ENCODE measurements around the gene EIF3L. TPM values are rescaled to one million over a fixed set of nuclear protein-coding genes. Genes with fewer than 3 reads are reported as not detected.
A peak's percentile ranks its signal among the peaks of the same experiment; 100 is the strongest.

EIF3L gene
- total RNA-seq, 1 experiment from 2014 or later: 219 TPM

- DNase-seq (ENCODE audit: low spot score): no peak
These were observed 55.6 kb downstream of the EIF3L start for GRCh38 chr22:37904572-37905533.

DNA sequence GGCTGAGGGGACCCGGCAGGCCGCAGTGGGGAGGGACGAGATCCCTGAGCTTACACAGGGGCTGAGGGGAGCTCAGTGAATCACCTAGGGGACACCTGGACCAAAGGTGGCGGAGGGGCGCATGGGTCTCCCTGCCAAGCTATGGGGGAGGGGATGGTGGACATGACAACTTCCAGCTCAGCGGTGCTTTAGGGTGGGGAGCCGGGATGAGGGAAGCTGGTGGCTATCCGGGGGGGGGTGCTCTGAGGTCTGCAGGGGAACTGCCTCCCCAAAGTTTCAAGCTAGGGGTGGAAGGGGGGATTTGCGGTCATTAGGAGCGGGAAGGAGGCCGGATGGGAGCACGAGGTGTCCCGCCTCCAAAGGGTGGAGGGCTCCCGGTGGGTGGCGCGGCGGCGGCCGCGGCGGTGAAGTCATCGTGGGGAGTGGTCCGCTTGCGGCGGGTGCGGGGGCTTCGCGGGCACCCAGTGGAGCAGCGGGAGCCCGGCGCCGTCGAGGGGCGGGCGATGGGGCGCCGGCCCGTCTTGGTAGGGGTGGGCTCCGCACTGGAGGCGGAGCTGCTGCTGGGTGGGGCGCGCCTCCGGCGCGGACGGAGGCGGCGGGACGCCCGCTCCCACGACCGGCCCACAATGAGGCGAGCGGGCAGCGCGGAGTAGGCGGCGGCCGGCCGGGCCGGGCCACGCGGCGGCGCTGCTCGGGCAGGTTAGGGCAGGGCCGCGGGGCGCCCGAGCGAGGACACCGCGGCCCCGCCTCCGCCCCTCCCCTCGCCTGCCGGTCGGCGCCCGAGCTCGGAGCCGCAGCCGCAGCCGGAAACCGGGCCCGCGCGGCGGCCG, 56.5 kb downstream of the EIF3L start, which contains the start of gene MICALL1:
MICALL1 (plus strand) TSS at position 764 of the 830 bp plus-strand sequence. CDS start 126 bp downstream, outside the sequence.
- DNase-seq (ENCODE audit: low spot score): peak; percentile 62

GRCh38 chr22:37906364-37907008, 57.3 kb downstream of the EIF3L start:
- DNase-seq (ENCODE audit: low spot score): no peak

- DNase-seq (ENCODE audit: low spot score): peak; percentile 4
These were observed 58.1 kb downstream of the EIF3L start for GRCh38 chr22:37907036-37907954.

DNA sequence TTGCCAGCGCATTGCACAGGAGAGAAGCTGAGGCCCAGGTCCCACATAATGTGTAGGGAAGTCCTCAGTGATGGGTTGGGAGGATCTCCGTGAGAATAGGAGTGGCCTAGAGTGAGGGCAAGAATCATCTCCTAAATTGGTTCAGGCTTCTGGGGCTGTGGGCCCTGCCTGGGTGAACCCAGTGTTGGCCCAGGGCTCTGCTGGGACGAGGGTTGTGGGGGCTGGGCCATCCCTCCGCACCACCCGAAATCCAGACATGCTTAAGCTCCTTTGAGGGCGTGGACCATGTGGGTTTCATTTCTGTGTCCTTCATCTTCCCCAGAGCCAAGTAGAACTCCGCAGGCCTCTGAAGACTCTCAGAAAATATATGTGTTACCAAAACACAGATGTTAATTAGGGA, 60.5 kb downstream of the EIF3L start:
- DNase-seq (ENCODE audit: low spot score): no peak

GRCh38 chr22:37910890-37911672, 61.9 kb downstream of the EIF3L start:
- DNase-seq (ENCODE audit: low spot score): no peak

DNA sequence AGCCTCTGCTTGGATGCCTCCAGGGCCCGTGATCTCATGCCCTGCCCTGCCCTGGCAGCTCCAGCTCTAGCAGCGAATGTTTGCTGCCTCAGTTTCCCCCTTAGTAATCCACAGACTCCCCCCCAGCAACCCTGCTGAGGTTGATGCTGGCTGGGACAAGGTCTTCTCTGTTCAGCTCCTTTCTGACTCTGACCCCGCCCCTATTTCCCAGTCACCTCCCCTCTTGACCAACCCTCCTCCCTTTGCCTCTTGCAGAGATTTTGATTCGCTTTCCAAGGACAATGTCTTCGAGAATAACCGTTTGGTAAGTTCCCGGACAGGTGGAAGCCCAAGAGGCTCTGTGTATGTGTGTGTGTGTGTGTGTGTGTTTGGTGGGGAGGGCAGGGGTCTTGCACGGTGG, 62.5 kb downstream of the EIF3L start:
- no peak for DNase-seq (ENCODE audit: low spot score)

DNA sequence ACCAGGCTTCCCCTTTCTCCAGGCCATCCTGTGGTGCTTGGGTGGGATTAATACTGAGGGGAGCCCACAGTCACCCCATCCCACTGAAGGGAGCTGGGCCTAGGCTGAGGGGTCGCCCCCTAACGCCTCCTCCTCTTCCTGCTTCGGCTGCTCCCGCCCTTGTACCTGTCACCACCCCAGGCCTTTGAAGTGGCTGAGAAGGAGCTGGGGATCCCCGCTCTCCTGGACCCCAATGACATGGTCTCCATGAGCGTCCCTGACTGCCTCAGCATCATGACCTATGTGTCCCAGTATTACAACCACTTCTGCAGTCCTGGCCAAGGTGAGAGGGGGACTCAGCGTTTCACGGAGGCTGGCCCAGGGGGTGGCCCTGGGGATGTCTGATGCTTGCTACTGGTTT, 63.0 kb downstream of the EIF3L start:
- DNase-seq (ENCODE audit: low spot score): no peak

- no peak for DNase-seq (ENCODE audit: low spot score)
These were observed 64.1 kb downstream of the EIF3L start for GRCh38 chr22:37913233-37913721.

- DNase-seq (ENCODE audit: low spot score): no peak
These were observed 67.1 kb downstream of the EIF3L start for GRCh38 chr22:37916311-37916710.

GRCh38 chr22:37917874-37918548, 68.8 kb downstream of the EIF3L start:
- no peak for DNase-seq (ENCODE audit: low spot score)

GRCh38 chr22:37918580-37919270, 69.5 kb downstream of the EIF3L start:
- DNase-seq (ENCODE audit: low spot score): no peak

DNA sequence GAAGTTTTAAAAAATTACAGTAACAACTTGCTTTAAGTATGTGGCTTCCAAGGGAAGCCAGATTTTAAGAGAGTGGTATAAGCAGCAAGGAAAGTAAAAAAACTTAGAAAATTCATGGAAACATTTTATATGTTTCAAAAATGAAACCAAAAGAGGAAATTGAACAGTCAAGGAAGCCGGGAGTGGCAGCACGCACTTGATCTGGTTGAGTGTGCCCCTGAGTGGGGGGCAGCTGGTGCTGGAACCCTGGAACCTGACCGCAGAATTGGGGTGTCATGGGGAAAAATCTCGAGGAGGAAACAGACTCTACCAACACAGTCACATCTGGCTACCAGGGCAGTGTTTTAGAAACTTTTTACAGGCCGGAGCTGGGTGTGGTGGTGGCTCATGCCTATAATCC, 70.9 kb downstream of the EIF3L start:
- DNase-seq (ENCODE audit: low spot score): no peak

DNA sequence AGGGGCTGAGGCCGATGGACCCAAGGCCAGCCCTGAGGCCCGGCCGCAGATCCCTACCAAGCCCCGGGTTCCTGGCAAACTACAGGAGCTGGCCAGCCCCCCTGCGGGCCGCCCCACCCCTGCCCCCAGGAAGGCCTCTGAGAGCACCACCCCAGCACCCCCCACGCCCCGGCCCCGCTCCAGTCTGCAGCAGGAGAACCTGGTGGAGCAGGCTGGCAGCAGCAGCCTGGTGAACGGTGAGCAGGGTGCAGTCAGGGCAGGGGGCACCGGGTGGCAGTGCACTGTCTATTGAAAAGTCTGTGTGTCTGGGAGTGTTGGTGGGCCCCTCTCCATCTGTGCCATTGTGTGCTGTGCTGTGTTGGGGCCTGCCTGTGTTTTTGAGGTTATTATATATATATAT, 73.0 kb downstream of the EIF3L start:
- no peak for DNase-seq (ENCODE audit: low spot score)

GRCh38 chr22:37923927-37924326, 74.7 kb downstream of the EIF3L start:
- no peak for DNase-seq (ENCODE audit: low spot score)

DNA sequence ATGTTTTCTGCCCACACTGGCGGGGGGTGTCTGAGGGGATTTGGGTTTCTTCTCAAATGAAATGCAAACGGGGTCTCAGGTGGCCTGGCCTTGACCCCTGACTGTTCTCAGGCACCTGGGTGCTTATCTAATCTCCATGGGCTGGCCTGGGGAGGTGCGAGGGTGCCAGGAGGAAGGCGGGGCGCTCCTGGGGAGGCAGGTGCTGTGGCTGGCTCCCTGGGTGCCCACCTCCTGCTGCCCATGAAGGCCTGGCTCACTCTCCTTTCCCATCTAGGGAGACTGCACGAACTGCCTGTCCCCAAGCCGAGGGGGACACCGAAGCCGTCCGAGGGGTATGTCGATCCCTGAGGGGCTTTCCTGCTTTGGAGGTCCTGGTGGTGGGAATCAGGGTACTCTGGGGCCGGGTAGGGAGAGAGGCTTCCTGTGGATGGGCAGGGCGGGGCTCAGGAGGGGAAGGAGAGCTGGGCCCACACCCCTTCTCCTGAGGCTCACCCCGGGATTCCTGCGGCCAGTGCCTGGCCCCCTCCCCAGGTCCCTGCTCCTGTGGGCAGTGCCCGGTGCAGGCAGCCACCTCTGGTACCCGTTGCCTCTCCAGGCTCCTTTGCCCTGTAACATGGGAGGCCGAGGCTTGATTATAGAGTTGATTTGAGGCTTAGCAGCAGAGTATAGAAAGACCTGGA, 75.3 kb downstream of the EIF3L start:
- DNase-seq (ENCODE audit: low spot score): no peak

DNA sequence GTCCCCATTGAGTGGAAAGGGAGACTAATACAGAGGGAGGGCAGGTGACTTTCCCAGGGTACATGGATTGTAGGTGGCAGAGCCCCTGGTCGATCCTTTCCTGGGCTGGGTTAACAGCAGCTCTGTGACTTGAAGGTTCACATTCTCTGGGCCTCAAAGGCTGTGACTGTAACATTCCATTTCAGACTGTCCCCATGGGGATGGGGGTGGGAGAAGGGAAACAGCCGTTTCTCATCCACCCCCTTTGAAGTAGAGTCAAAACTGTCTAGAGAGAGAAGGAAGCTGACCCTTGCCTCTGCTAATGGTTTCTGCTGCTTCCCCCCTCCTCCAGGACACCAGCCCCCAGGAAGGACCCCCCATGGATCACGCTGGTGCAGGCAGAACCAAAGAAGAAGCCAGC, 76.1 kb downstream of the EIF3L start:
- no peak for DNase-seq (ENCODE audit: low spot score)

- DNase-seq (ENCODE audit: low spot score): no peak
These were observed 76.5 kb downstream of the EIF3L start for GRCh38 chr22:37925767-37926166.
